ENCODE results near the gene ITM2C.

Gene ITM2C

GRCh38 chr2:230850358-230850658, 14.4 kb upstream of the ITM2C start:
- no peak overlapping the region for H3K4me3 ChIP-seq (ENCODE audit: low read depth, low read length)

- no peak overlapping the region for H3K4me3 ChIP-seq (ENCODE audit: low read depth, low read length)
These were observed 12.6 kb upstream of the ITM2C start for GRCh38 chr2:230852113-230852512.

- no peak overlapping the region for H3K4me3 ChIP-seq (ENCODE audit: low read depth, low read length)
These were observed 3.0 kb upstream of the ITM2C start for GRCh38 chr2:230861552-230862255.

GRCh38 chr2:230862292-230862691, 2.5 kb upstream of the ITM2C start:
- no peak overlapping the region for H3K4me3 ChIP-seq (ENCODE audit: low read depth, low read length)

GRCh38 chr2:230863031-230863430, 1.7 kb upstream of the ITM2C start:
- H3K4me3 ChIP-seq (ENCODE audit: low read depth, low read length), result no peak overlapping the region

- H3K4me3 ChIP-seq (ENCODE audit: low read depth, low read length), result no peak overlapping the region
These were observed 1.2 kb upstream of the ITM2C start for GRCh38 chr2:230863442-230864121.

- H3K4me3 ChIP-seq (ENCODE audit: low read depth, low read length), result peak overlapping the region; percentile 67
These were observed 579 bp upstream of the ITM2C start for GRCh38 chr2:230864122-230864604.

- peak overlapping the region; percentile 86 for H3K4me3 ChIP-seq (ENCODE audit: low read depth, low read length)
These were observed 594 bp downstream of the ITM2C start for GRCh38 chr2:230865307-230865765.

GRCh38 chr2:230865766-230866755, 1.3 kb downstream of the ITM2C start:
- peak overlapping the region; percentile 86 for H3K4me3 ChIP-seq (ENCODE audit: low read depth, low read length)

GRCh38 chr2:230866756-230867523, 2.2 kb downstream of the ITM2C start:
- H3K4me3 ChIP-seq (ENCODE audit: low read depth, low read length), result no peak overlapping the region

- no peak overlapping the region for H3K4me3 ChIP-seq (ENCODE audit: low read depth, low read length)
These were observed 3.6 kb downstream of the ITM2C start for GRCh38 chr2:230868161-230868946.

GRCh38 chr2:230868947-230869913, 4.5 kb downstream of the ITM2C start:
- H3K4me3 ChIP-seq (ENCODE audit: low read depth, low read length), result no peak overlapping the region

- H3K4me3 ChIP-seq (ENCODE audit: low read depth, low read length), result no peak overlapping the region
These were observed 5.3 kb downstream of the ITM2C start for GRCh38 chr2:230869914-230870543.

- H3K4me3 ChIP-seq (ENCODE audit: low read depth, low read length), result no peak overlapping the region
These were observed 6.0 kb downstream of the ITM2C start for GRCh38 chr2:230870544-230871360.

- H3K4me3 ChIP-seq (ENCODE audit: low read depth, low read length), result no peak overlapping the region
These were observed 6.8 kb downstream of the ITM2C start for GRCh38 chr2:230871361-230872150.

GRCh38 chr2:230872151-230872967, 7.6 kb downstream of the ITM2C start:
- H3K4me3 ChIP-seq (ENCODE audit: low read depth, low read length), result no peak overlapping the region
